GM10248 (cell line): ENCODE data around the gene C19orf33.

Experiments used
- CTCF ChIA-PET: fragments of 300-600 bp; sonication (Branson Sonifier 250); formaldehyde crosslinking; extraction: SDS; loops from one replicate; lab custom pipeline; 2021; ENCODE audit warnings: antibody characterized with exemption; lab: Yijun Ruan, JAX
- POLR2A ChIA-PET: fragments of 350-650 bp; sonication (Branson Sonifier 250); formaldehyde crosslinking; extraction: SDS; loops from one replicate; lab custom pipeline; 2020; ENCODE audit warnings: antibody characterized with exemption; lab: Yijun Ruan, JAX
- DNase-seq: peaks from one replicate; pipeline ENCODE4 v3.0.0; 2012; ENCODE audit errors: extremely low spot score
- CTCF ChIP-seq: IDR thresholded peaks from 2 replicates; pipeline ENCODE4 v1.5.1; 2012; ENCODE audit warnings: mild to moderate bottlenecking, low read depth; ENCODE audit errors: extremely low read depth, missing control alignments, control extremely low read depth

Gene C19orf33

DNA sequence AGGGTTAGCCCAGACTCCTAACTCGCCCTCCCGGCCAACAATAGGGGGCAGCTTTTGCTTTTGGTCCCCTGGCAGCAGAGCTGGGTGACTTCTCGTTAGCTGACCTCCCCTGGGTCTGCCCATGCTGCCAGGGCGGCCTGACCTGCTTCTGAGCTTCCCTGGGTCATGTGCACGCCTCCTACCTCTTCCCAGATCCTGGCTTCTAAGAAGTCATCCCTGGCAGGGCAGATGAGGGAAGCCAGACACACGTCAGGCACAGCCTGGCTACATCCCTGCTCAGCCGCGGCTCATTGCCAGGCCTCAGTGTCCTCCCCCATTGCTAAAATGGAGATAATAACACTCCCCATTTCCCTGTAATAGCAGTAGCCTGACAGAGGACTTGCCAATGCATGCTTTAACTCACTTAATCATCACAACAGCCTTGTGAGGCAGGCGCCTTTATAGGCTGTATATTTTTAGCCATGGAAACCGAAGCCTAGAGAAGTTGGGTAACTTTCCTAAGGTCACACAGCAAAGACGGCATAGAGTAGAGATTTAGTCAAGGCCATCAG is 17.7 kb downstream of the C19orf33 start:
- no peak for TF ChIP-seq CTCF
- POLR2A ChIA-PET, result no interaction called here
- no peak for DNase-seq
- CTCF ChIA-PET, result interaction anchor here (0.9 to 1.0 kb wide), 2 partner anchors 14 to 18 kb away, joined by 3 read pairs; partner anchors contain the start of gene C19orf33

DNA sequence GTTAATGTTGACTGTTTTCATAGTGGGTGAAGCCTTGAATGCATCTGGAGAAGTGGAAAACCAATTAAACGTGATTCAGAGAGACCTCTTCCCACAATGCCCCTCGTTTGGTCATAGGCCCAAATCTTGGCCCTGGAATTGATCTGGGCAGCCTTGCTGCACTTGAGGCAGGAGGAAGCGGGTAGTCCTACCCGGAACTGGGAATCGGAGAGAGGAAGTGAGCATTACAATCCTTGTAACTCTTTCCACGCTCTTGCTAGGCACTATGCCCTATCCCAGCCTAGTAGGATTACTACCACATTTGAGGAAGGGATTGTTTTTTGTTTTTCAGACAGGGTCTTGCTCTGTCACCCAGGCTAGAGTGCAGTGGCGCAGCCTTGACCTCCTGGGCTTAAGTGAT is 19.2 kb downstream of the C19orf33 start:
- ChIA-PET CTCF (no interaction called here), POLR2A (no interaction called here)
- TF ChIP-seq CTCF, result no peak
- no peak for DNase-seq

DNA sequence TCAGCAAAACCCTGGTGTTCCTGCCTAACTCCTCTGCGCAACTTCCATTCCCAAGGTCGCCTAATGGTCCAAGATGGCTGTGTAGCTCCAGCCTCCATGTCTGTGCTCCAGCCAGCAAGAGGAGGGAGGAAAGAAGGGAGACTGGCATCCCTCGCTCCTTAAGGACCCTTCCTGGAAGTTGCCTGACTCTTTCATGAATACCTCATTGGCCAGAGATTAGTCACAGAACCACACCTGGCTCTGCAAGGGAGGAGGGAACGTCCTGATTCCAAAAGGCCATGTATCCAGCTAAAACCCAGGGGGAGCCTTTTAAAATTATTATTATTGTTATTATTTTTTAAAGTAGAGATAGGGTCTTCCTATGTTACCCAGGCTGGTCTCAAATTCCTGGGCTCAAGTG is 20.4 kb downstream of the C19orf33 start:
- POLR2A ChIA-PET, result no interaction called here
- CTCF ChIA-PET, result no interaction called here
- no peak for TF ChIP-seq CTCF
- DNase-seq, result no peak

GRCh38 chr19:38326591-38326990 is 22.5 kb downstream of the C19orf33 start:
- no peak for DNase-seq
- POLR2A ChIA-PET, result no interaction called here
- CTCF ChIA-PET, result interaction anchor here (1.3 to 1.7 kb wide), 3 partner anchors 9 to 424 kb away, joined by 4 to 5 read pairs (median 5); partner anchors contain the start of gene CATSPERG
- TF ChIP-seq CTCF, result no peak

DNA sequence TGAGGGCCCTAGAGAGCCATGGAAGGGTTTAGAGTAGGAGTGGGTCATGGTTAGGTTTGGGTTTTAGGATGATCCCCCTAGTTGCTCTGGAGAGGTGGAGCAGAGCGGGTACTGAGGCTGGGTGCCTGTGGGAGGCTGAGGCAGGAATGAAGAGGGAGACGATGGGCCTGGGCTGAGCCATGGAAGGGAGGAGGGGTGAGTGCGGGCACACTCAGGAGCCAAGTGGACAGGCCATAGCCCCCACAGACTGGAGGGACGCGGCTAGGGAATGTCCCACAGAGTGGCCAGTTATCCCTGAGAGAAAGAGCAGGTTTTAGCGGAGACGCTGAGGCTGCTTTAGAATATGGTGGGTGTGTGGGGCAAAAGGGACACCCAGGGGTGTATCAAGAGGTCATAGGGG is 25.6 kb downstream of the C19orf33 start:
- no peak for TF ChIP-seq CTCF
- ChIA-PET CTCF (no interaction called here), POLR2A (no interaction called here)
- DNase-seq, result no peak

- no peak for TF ChIP-seq CTCF
- DNase-seq, result no peak
- ChIA-PET CTCF (interaction anchor here (0.9 to 1.9 kb wide), 5 partner anchors 12 to 434 kb away, joined by 3 to 8 read pairs (median 6); partner anchors contain the start of gene KCNK6), POLR2A (interaction anchor here (0.7 kb wide), 1 partner anchor 87 kb away, joined by 3 read pairs; no protein-coding TSS in a partner anchor)
These were observed 27.7 kb downstream of the C19orf33 start for GRCh38 chr19:38331728-38332127.

DNA sequence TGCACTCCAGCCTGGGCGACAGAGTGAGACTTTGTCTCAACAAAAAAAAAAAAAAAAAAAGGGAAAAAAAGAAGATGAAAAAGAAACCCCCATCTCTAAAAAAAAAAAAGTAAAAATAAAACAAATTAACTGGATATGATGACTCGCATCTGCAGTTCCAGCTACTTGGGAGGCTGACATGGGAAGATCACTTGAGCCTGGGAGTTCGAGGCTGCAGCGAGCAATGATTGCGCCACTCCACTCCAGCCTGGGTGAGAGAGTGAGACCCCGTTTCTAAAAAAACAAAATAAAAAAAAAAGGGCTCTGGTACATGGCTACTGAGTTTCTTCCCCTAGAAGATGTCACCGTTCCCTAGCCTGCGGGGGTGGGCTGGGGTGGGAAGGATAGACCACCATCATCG is 29.2 kb downstream of the C19orf33 start:
- DNase-seq, result no peak
- ChIA-PET POLR2A (no interaction called here), CTCF (interaction anchor here (1.0 to 1.9 kb wide), 7 partner anchors 41 to 435 kb away, joined by 3 to 9 read pairs (median 6); partner anchors contain the start of gene PSMD8)
- TF ChIP-seq CTCF, result no peak
